GM19238 (cell line): Measurements from ENCODE around the gene TMEM69.
A peak's percentile ranks its signal among the peaks of the same experiment; 100 is the strongest.
"Not testable (repeated sequence)": the region's sequence is repeated elsewhere in the genome, so short reads cannot be mapped to it uniquely, and the experiment has no call there.

ENCODE experiments used
- DNase-seq: peaks from one replicate; pipeline ENCODE4 v3.0.0; 2011; ENCODE audit warnings: low spot score; ENCODE audit not compliant: insufficient read length

The TMEM69 gene

GRCh38 chr1:45677751-45678245, 10.2 kb upstream of the TMEM69 start:
- DNase-seq = no peak

GRCh38 chr1:45678489-45678888, 9.5 kb upstream of the TMEM69 start:
- no peak for DNase-seq

- no peak for DNase-seq
These were observed 8.9 kb upstream of the TMEM69 start for GRCh38 chr1:45679123-45679522.

GRCh38 chr1:45682942-45683341, 5.0 kb upstream of the TMEM69 start:
- no peak for DNase-seq

GRCh38 chr1:45684402-45684801, 3.6 kb upstream of the TMEM69 start:
- DNase-seq = no peak

GRCh38 chr1:45685308-45686014, 2.5 kb upstream of the TMEM69 start:
- DNase-seq = no peak

- DNase-seq = peak; percentile 6
These were observed 2.0 kb upstream of the TMEM69 start for GRCh38 chr1:45686015-45686287.

- peak; percentile 93 for DNase-seq
These were observed 1.5 kb upstream of the TMEM69 start, which contains the start of gene GPBP1L1 for GRCh38 chr1:45686288-45687013. Gene GPBP1L1 (minus strand): TSS chr1:45686533. CDS start chr1:45659087, 27,446 bp downstream.

- DNase-seq = peak; percentile 81
These were observed 797 bp upstream of the TMEM69 start for GRCh38 chr1:45687014-45687753.

GRCh38 chr1:45693811-45694210, 5.8 kb downstream of the TMEM69 start:
- DNase-seq = not testable (repeated sequence)

- no peak for DNase-seq
These were observed 6.8 kb downstream of the TMEM69 start for GRCh38 chr1:45694823-45695222.

- DNase-seq = no peak
These were observed 16.7 kb downstream of the TMEM69 start for GRCh38 chr1:45704637-45705036.

- no peak for DNase-seq
These were observed 25.7 kb downstream of the TMEM69 start for GRCh38 chr1:45713711-45714110.

- no peak for DNase-seq
These were observed 28.7 kb downstream of the TMEM69 start for GRCh38 chr1:45716700-45717099.

GRCh38 chr1:45717386-45717785, 29.4 kb downstream of the TMEM69 start:
- not testable (repeated sequence) for DNase-seq

GRCh38 chr1:45718289-45718688, 30.3 kb downstream of the TMEM69 start:
- no peak for DNase-seq

- DNase-seq = no peak
These were observed 33.2 kb downstream of the TMEM69 start for GRCh38 chr1:45721207-45721606.

GRCh38 chr1:45722809-45723208, 34.8 kb downstream of the TMEM69 start:
- no peak for DNase-seq

- DNase-seq = no peak
These were observed 35.4 kb downstream of the TMEM69 start for GRCh38 chr1:45723248-45723930.

- not testable (repeated sequence) for DNase-seq
These were observed 38.0 kb downstream of the TMEM69 start for GRCh38 chr1:45726007-45726406.

GRCh38 chr1:45730075-45730779, 42.2 kb downstream of the TMEM69 start:
- DNase-seq = no peak
